ACC112 (cell line): ENCODE measurements around the gene MAP4K4.
A peak's percentile ranks its signal among the peaks of the same experiment; 100 is the strongest.

Experiments used
- H2AFZ ChIP-seq: fragments of 200-600 bp; sonication (generic); one replicate; pipeline ENCODE4 v1.6.0; 2017; ENCODE audit warnings: antibody characterized with exemption, low read length; ENCODE audit not compliant: unreplicated experiment
- H3K27ac ChIP-seq: fragments of 200-600 bp; sonication (generic); 2 replicates; pipeline ENCODE4 v1.5.1; 2014; ENCODE audit warnings: low read depth, mild to moderate bottlenecking, antibody characterized with exemption, low read length, moderate library complexity
- H3K27me3 ChIP-seq: fragments of 200-600 bp; sonication (generic); 2 replicates; pipeline ENCODE4 v1.6.1; 2014; ENCODE audit warnings: mild to moderate bottlenecking, antibody characterized with exemption, low read length, moderate library complexity, mixed read lengths; ENCODE audit not compliant: insufficient read depth
- H3K36me3 ChIP-seq: fragments of 200-600 bp; sonication (generic); 2 replicates; pipeline ENCODE4 v1.6.1; 2016; ENCODE audit warnings: mild to moderate bottlenecking, antibody characterized with exemption, low read length, moderate library complexity, mixed read lengths; ENCODE audit not compliant: insufficient read depth
- H3K4me1 ChIP-seq: fragments of 200-600 bp; sonication (generic); one replicate; pipeline ENCODE4 v1.6.1; 2016; ENCODE audit warnings: low read length, mixed read lengths; ENCODE audit not compliant: insufficient read depth, unreplicated experiment, control insufficient read depth
- H3K4me3 ChIP-seq: fragments of 200-600 bp; sonication (generic); 2 replicates; pipeline ENCODE4 v1.5.1; 2014; ENCODE audit warnings: mild to moderate bottlenecking, low read depth, low read length
- H3K79me2 ChIP-seq: fragments of 200-600 bp; sonication (generic); one replicate; pipeline ENCODE4 v1.6.0; 2016; ENCODE audit warnings: low read length; ENCODE audit not compliant: control insufficient read depth, unreplicated experiment, insufficient read depth

MAP4K4 gene

GRCh38 chr2:101753720-101754490 is 56.4 kb downstream of the MAP4K4 start:
- Histone ChIP-seq H3K4me1 (peaks cover 66% of the 10 kb centered on the region), H3K36me3 (no peaks in the 10 kb centered on the region), H3K79me2 (peaks cover 81% of the 10 kb centered on the region), H2AFZ (no peak overlapping the region), H3K27me3 (no peaks in the 10 kb centered on the region), H3K27ac (peak overlapping the region; percentile 53), H3K4me3 (peak overlapping the region; percentile 66; the same call in 1 of the 2 replicates)

GRCh38 chr2:101754618-101755017 is 57.1 kb downstream of the MAP4K4 start:
- no peaks in the 10 kb centered on the region for H3K36me3 ChIP-seq
- no peaks in the 10 kb centered on the region for H3K27me3 ChIP-seq
- H3K4me1 ChIP-seq: peaks cover 66% of the 10 kb centered on the region
- H2AFZ ChIP-seq: no peak overlapping the region
- no peak overlapping the region for H3K4me3 ChIP-seq
- peak overlapping the region; percentile 62 for H3K27ac ChIP-seq
- H3K79me2 ChIP-seq: peaks cover 81% of the 10 kb centered on the region

- Histone ChIP-seq H3K27me3 (no peaks in the 10 kb centered on the region), H3K27ac (no peak overlapping the region), H2AFZ (no peak overlapping the region), H3K36me3 (no peaks in the 10 kb centered on the region), H3K79me2 (peaks cover 86% of the 10 kb centered on the region), H3K4me3 (no peak overlapping the region), H3K4me1 (peaks cover 59% of the 10 kb centered on the region)
Measured at GRCh38 chr2:101756266-101756665, 58.8 kb downstream of the MAP4K4 start.

GRCh38 chr2:101758001-101758400 is 60.5 kb downstream of the MAP4K4 start:
- Histone ChIP-seq H3K27ac (peak overlapping the region; percentile 78), H3K27me3 (no peaks in the 10 kb centered on the region), H3K4me3 (no peak overlapping the region), H3K4me1 (peaks cover 57% of the 10 kb centered on the region), H3K36me3 (peaks cover 5% of the 10 kb centered on the region; the same call in 1 of the 2 replicates), H2AFZ (no peak overlapping the region), H3K79me2 (peaks cover 86% of the 10 kb centered on the region)

- Histone ChIP-seq H3K79me2 (peaks cover 85% of the 10 kb centered on the region), H3K4me3 (no peak overlapping the region)
Measured at GRCh38 chr2:101759162-101759561, 61.7 kb downstream of the MAP4K4 start.

GRCh38 chr2:101762451-101763171 is 65.1 kb downstream of the MAP4K4 start:
- Histone ChIP-seq H3K27ac (peak overlapping the region; percentile 83), H2AFZ (no peak overlapping the region), H3K36me3 (peaks cover 5% of the 10 kb centered on the region; the same call in 1 of the 2 replicates), H3K4me1 (peaks cover 72% of the 10 kb centered on the region), H3K27me3 (no peaks in the 10 kb centered on the region), H3K79me2 (peaks cover 86% of the 10 kb centered on the region), H3K4me3 (no peak overlapping the region)

More at GRCh38 chr2:101759162-101759561, 61.7 kb downstream of the MAP4K4 start:
- peaks cover 5% of the 10 kb centered on the region; the same call in 1 of the 2 replicates for H3K36me3 ChIP-seq
- H3K27ac ChIP-seq: peak overlapping the region; percentile 78
- H2AFZ ChIP-seq: no peak overlapping the region
- H3K27me3 ChIP-seq: no peaks in the 10 kb centered on the region
- peaks cover 57% of the 10 kb centered on the region for H3K4me1 ChIP-seq

GRCh38 chr2:101763496-101764333 is 66.2 kb downstream of the MAP4K4 start:
- peaks cover 72% of the 10 kb centered on the region for H3K4me1 ChIP-seq
- H3K27ac ChIP-seq: peak overlapping the region; percentile 83
- no peak overlapping the region for H3K4me3 ChIP-seq
- H3K79me2 ChIP-seq: peaks cover 86% of the 10 kb centered on the region
- H3K36me3 ChIP-seq: peaks cover 5% of the 10 kb centered on the region; the same call in 1 of the 2 replicates
- H2AFZ ChIP-seq: no peak overlapping the region
- no peaks in the 10 kb centered on the region for H3K27me3 ChIP-seq

- Histone ChIP-seq H3K27me3 (no peaks in the 10 kb centered on the region), H3K79me2 (peaks cover 98% of the 10 kb centered on the region), H3K36me3 (peaks cover 5% of the 10 kb centered on the region; the same call in 1 of the 2 replicates), H3K4me3 (peak overlapping the region; percentile 63), H2AFZ (no peak overlapping the region), H3K27ac (peak overlapping the region; percentile 83), H3K4me1 (peaks cover 87% of the 10 kb centered on the region)
Measured at GRCh38 chr2:101766337-101766736, 68.8 kb downstream of the MAP4K4 start.

GRCh38 chr2:101766871-101767739 is 69.6 kb downstream of the MAP4K4 start:
- Histone ChIP-seq H3K4me3 (peak overlapping the region; percentile 63), H3K27me3 (no peaks in the 10 kb centered on the region), H2AFZ (no peak overlapping the region), H3K36me3 (peaks cover 1% of the 10 kb centered on the region; the same call in 1 of the 2 replicates), H3K79me2 (peaks cover 98% of the 10 kb centered on the region), H3K27ac (peak overlapping the region; percentile 83), H3K4me1 (peaks cover 83% of the 10 kb centered on the region)
